HCEC 1CT (cell line): ENCODE results near the gene FBXO24.
"Not testable (repeated sequence)": the region's sequence is repeated elsewhere in the genome, so short reads cannot be mapped to it uniquely, and the experiment has no call there.

Experiments
- DNase-seq: peaks from one replicate; pipeline ENCODE4 v3.0.0-alpha.2; 2017

Gene FBXO24

GRCh38 chr7:100586266-100587025 is at the start of gene FBXO24:
Gene FBXO24, plus strand, starts transcription at chr7:100586328. Its CDS starts 298 bp downstream, at chr7:100586626.
- peak; percentile 100 for DNase-seq

GRCh38 chr7:100536695-100537094 is 49.4 kb upstream of the FBXO24 start:
- DNase-seq = not testable (repeated sequence)

- no peak for DNase-seq
Observed at GRCh38 chr7:100538348-100538653, 47.8 kb upstream of the FBXO24 start.

GRCh38 chr7:100538654-100539435 is 47.3 kb upstream of the FBXO24 start, which contains the start of gene AGFG2:
Gene AGFG2, plus strand, starts transcription at chr7:100539203. Its CDS starts 144 bp downstream, at chr7:100539347.
- peak; percentile 100 for DNase-seq

- DNase-seq = no peak
Observed at GRCh38 chr7:100539436-100540006, 46.6 kb upstream of the FBXO24 start.

- no peak for DNase-seq
Observed at GRCh38 chr7:100540073-100540723, 45.9 kb upstream of the FBXO24 start.

- DNase-seq = not testable (repeated sequence)
Observed at GRCh38 chr7:100541309-100541708, 44.8 kb upstream of the FBXO24 start.

GRCh38 chr7:100543586-100543985 is 42.5 kb upstream of the FBXO24 start:
- no peak for DNase-seq

GRCh38 chr7:100544386-100544785 is 41.7 kb upstream of the FBXO24 start:
- DNase-seq = no peak

- peak; percentile 22 for DNase-seq
Observed at GRCh38 chr7:100544967-100545359, 41.2 kb upstream of the FBXO24 start.

- DNase-seq = peak; percentile 94
Observed at GRCh38 chr7:100545360-100546128, 40.6 kb upstream of the FBXO24 start.

- no peak for DNase-seq
Observed at GRCh38 chr7:100546129-100546925, 39.8 kb upstream of the FBXO24 start.

- no peak for DNase-seq
Observed at GRCh38 chr7:100546926-100547800, 39.0 kb upstream of the FBXO24 start.

GRCh38 chr7:100547872-100548271 is 38.3 kb upstream of the FBXO24 start:
- no peak for DNase-seq

- DNase-seq = peak; percentile 40
Observed at GRCh38 chr7:100548446-100548845, 37.7 kb upstream of the FBXO24 start.

GRCh38 chr7:100552532-100552931 is 33.6 kb upstream of the FBXO24 start:
- no peak for DNase-seq

GRCh38 chr7:100553032-100553431 is 33.1 kb upstream of the FBXO24 start:
- no peak for DNase-seq

- DNase-seq = no peak
Observed at GRCh38 chr7:100555701-100556100, 30.4 kb upstream of the FBXO24 start.

- peak; percentile 60 for DNase-seq
Observed at GRCh38 chr7:100556541-100556940, 29.6 kb upstream of the FBXO24 start.

- no peak for DNase-seq
Observed at GRCh38 chr7:100559127-100559526, 27.0 kb upstream of the FBXO24 start.
